Right lung (tissue), 5 donors: Measurements from ENCODE around the gene BGLAP. TPM values are rescaled to one million over a fixed set of nuclear protein-coding genes. Genes with fewer than 3 reads are reported as not detected.

Experiments
- DNase-seq, 2 donors: peaks; one replicate each; pipeline ENCODE4 v3.0.0-alpha.2; 2013
- polyA plus RNA-seq, 5 donors: library from polyadenylated mRNA; unstranded; fragments of 120-200 nt; gene quantifications; one replicate each; pipeline versions ENCODE4 v1.2.1 to v1.2.3, GENCODE V29; 2013; ENCODE audit warnings: inconsistent platforms in 1 of 5, low replicate concordance in 1 of 5; ENCODE audit not compliant: insufficient read length in 5 of 5, insufficient read depth in 1 of 5

Gene BGLAP
- polyA plus RNA-seq, 5 donors: 3.4 to 10.4 (median 6.5) TPM

DNA sequence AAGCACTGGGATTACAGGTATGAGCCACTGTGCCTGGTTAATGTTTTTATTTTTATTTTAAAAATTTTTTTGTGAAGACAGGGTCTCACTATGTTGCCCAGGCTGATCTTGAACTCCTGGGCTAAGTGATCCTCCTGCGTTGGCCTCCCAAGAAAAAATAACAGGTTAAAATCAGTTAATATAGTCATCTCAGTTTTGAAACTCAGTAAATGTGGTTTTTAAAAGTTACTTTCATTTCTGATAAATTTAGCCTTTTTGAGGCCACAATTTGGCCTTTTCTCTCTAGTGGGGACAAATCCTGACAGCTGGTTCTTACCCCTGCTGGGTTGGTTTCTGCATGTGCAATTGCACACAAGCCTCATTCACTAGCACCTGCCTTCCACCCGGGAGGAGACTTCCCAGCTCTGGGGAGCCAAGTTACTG, 15.9 kb upstream of the BGLAP start:
- no peak for DNase-seq

DNA sequence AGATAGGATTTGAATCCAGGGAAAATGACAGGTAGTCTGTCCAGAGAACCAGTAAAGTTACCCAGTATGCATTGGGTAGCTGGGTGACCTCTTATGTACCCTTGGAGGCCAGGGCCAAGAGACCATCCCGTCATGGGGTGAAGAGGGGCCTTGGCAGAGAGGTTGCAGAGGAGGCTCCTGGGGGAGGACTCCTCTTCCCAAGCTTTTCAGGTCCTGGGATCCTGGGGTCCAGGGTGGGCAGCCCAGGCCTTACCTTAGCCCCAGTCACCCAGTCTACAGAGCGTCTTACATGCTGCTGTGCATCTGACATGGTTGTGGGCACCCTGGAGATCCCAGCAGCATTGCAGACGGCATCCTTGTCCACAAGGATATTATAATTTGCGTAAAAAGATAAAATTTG, 15.2 kb upstream of the BGLAP start:
- no peak for DNase-seq

DNA sequence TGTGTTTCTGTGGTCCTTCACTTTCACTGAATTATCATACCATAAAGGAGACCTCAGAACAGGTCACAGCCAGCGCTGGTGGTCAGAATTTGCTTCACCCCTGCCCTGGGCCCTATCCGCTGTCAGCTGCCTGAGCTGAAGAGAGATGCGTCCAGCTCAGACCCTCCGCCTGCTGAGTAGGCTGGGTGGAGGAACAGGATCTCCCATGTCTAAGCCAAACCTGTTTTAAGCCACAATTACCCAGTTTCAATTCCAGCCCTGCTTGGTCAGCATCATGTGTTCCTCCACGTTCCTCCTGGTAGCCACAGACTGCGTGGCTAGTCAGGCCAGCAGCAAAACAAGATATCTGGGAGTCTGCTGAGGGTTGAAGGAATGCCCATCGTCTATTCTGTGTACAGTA, 13.5 kb upstream of the BGLAP start:
- no peak for DNase-seq

DNA sequence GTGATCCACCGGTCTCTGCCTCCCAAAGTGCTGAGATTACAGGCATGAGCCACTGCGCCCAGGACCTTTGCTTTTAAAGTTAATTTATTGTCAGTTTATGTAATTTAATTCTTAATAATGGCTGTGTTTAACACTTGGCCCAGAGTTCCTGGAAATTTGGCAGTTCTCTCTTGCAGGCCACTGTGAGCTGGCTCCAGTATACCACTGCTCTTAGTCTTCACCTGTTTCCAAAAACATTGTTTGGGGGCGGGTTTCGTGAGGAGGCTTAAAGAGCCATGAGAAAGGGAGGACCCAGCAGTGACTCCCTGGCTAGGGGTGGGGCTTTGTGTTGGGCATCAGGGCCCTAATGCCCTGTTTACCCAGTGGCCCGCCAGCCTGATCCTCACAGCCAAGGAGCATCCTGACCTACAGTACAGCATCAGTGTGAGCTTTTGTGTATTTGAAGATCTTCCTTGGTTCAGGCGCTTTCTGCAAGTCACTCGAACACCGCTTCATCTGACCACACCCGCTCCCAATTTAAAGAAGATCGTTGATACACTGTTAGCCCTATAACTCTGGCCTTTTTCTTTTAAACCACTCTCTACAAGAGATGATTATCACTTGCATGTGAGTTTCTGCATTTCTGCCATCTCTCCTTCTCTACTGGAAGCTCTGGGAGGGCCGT, 12.0 kb upstream of the BGLAP start:
- no peak for DNase-seq

DNA sequence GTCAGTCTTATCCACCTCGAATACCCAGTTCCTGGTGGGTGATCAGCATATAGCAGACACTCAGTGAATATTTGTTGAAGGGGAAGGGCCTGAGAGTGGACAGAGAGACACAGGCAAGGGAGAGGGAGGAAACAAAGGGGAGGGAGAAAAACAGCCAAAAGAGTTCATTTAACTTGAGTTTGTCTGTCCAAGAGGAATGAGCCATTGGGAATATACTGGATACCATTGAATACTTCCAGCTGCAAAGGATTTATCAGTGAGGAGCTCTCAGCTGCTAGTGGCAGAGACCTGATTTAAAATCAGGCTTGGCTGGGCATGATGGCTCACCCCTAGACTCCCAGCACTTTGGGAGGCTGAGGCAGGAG, 11.5 kb upstream of the BGLAP start:
- no peak for DNase-seq

DNA sequence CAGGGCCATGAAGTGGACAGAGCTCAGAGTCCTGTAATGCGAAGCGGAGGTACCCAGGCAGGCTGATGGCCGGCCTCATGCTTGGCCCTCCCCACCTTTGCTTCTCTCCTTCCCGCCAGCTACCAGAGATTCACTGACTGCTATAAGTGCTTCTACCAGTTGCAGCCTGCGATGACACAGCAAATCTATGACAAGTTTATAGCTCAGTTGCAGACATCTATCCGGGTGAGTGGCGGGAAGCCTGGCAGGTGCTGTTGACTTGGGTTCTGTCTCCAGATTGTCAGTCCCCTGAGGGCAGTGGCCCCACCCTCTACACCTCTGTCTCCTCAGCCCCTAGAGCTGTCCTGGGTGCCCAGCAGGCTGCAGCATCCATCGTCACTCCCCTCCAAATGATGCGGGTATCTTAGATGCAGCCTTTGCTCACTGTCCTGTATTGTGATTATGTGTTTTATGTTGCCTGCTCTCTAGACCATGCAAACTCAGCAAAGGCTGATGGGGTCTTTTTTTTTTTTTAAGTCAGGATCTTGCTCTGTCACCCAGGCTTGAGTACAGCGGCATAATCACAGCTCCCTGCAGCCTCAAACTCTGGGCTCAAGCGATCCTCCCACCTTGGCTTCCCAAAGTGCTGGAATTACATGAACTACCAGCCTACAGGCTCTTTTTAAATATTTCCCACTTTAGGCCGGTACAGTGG, 9.6 kb upstream of the BGLAP start:
- DNase-seq: no peak

DNA sequence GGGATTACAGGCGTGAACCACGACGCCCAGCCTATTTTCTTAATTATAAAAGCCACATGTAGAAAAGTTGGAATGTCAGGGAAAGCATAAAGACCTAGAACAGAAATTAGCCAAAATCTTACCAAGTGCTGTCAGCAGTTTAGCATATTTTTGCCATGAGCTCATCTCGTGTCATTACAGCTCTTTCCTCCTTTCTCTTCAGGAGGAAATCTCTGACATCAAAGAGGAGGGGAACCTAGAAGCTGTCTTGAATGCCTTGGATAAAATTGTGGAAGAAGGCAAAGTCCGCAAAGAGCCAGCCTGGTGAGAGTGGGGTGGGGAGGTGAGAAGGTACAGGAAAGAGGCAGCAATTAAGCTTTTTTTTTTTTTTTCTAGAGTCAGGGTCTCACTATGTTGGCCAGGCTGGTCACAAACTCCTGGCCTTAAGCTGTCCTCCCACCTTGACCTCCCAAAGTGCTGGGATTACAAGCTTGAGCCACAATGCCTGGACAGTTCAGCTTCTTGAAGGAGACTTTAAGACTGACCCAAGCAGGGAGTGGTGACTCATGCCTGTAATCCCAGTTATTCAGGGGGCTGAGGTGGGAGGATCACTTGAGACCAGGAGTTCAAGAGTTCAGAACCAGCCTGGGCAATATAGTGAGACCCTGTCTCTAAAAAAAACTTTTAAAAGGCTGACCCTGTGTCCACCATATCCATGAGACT, 8.4 kb upstream of the BGLAP start:
- DNase-seq: no peak

DNA sequence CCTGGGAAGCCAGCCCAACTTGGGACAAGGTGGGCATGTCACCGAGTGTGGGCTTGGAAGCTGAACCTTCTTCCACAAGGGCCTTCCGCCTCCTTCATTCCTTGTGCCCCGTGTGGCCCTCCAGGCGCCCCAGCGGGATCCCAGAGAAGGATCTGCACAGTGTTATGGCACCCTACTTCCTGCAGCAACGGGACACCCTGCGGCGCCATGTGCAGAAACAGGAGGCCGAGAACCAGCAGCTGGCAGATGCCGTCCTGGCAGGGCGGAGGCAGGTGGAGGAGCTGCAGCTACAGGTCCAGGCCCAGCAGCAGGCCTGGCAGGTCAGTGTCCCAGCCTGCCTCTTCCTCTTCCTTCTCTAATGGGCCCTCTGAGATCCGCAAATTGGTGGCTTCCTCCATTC, 5.8 kb upstream of the BGLAP start:
- DNase-seq: no peak

DNA sequence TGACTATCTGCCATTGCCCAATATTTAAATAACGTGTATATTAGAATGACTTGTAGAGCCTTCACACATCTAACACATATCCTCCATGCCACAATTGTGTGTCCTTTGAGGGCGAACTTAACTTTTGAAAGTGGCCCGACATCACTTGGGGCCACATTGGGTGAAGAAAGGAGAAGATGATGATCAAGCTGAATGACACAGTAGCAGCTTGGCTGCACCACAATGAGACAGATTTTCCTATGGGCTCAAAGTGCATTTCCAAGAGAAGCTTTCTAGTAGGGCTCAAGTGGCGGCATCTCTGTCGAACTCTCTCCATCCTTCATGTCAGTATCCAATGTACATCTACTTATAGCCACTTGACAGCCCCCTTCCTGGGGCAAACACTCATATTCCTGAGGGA, 3.7 kb upstream of the BGLAP start:
- DNase-seq: no peak

DNA sequence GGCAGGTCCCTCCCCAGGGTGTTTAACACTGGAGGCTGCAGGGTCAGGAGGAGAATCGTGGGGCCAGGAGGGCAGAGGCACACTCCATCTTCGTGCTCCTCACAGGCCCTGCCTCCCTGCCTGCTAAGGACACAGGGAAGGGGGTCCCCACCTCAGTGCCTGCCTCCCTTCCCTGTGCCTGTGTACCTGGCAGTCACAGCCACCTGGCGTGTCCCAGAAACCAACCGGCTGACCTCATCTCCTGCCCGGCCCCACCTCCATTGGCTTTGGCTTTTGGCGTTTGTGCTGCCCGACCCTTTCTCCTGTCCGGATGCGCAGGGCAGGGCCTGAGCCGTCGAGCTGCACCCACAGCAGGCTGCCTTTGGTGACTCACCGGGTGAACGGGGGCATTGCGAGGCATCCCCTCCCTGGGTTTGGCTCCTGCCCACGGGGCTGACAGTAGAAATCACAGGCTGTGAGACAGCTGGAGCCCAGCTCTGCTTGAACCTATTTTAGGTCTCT, 623 bp upstream of the BGLAP start:
- no peak for DNase-seq

DNA sequence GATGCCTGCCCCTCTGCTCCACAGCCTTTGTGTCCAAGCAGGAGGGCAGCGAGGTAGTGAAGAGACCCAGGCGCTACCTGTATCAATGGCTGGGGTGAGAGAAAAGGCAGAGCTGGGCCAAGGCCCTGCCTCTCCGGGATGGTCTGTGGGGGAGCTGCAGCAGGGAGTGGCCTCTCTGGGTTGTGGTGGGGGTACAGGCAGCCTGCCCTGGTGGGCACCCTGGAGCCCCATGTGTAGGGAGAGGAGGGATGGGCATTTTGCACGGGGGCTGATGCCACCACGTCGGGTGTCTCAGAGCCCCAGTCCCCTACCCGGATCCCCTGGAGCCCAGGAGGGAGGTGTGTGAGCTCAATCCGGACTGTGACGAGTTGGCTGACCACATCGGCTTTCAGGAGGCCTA, 754 bp downstream of the BGLAP start:
- no peak for DNase-seq

DNA sequence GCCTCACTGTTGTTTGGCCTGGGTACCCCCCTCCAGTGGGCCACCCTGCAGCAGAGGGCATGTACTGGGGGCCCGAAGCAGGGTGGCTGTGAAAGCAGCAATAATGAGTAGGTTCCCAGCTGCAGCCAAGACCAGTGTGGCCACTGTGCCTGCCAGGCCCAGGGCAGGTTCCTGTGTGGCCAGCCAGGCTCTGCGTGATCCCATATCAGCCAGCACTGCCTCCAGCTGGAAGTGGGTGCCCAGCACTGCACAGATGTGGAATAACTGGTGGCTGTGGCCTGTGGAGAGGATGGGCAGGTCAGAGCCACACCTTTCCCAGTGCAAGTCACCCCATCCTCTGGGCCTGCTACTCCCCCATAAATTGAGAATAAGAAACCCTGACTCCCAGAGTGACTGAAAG, 2.1 kb downstream of the BGLAP start:
- no peak for DNase-seq

DNA sequence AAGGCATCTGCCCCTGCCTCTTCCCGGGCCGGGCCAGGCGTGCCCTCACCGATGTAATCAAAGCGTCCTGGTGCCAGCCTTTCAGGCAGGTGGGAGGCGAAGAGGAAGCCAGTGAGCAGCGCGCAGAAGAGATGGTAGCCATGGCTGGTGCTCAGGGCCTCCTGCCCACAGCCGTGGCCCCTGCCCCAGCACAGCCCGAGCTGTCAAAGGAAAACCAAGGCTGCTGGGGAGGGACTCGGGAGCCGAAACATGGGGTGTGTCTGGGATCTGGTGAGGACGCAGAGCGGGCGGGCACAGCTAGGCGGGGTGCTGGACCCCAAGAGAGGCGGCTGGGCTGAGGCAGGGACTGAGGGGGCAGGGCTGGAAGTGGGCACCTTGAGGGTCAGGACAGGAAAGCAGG, 2.7 kb downstream of the BGLAP start:
- no peak for DNase-seq

DNA sequence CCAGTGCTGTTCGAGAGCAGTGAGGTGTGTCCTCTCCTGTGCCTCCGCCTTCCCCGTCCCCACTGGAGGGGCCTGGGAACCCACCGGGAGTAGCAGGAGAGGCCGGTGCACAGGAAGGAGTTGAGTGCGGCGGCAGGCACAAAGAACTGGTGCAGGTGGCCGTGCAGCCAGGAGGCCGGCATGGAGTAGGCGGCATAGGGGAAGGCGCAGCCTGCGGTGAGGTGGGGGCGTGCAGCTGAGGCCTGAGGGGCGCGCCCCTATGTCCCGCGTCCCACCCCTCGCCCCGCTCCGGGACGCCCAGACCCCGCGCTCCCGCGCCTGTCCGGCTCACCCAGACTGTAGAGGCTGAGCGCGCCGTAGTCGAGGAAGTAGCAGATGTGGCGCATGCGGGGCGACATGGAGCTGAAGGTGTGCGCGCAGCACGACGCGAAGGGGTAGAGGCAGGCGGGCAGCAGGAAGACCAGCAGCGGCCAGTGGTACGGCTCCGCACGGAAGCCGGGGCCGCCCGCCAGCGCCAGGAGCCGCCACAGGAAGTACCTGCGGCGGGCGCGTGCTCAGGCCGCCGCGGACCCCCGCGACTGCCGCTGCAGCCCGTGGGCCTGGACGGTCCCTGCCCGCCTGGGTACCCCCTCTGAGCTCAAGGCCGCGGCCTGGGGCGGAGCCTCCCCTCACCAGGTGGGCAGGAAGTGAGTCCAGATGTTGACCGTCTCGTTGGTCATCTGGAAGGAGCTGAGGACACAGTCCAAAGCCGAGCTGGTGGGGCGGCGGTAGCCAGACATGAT, 3.7 kb downstream of the BGLAP start:
- no peak for DNase-seq

DNA sequence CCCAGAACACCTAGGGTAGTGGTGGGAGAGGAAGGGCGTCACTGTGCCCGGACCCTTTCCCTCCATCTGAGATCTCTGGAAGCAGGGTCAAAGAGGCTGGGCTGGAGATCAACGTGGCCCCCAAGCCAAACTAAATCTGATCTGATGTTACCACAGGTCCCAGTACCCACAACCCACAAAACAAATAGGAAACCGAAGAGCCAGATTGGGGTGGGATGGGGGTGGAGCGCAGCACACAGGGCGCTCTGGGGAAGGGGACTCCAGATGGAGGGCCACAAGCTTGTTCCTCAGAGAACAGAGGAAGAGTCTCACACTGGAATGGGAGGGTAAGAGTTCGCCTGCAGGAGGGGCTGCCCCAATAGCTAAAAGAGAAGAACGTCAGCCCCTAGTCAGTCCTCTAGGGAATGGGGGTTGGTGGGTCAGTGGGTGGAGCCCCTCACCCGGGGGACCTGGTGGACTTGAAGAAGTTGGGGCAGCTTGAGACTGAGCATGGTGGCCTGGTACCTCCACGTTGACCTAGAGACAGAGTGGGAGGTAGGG, 4.3 kb downstream of the BGLAP start:
- DNase-seq: no peak

DNA sequence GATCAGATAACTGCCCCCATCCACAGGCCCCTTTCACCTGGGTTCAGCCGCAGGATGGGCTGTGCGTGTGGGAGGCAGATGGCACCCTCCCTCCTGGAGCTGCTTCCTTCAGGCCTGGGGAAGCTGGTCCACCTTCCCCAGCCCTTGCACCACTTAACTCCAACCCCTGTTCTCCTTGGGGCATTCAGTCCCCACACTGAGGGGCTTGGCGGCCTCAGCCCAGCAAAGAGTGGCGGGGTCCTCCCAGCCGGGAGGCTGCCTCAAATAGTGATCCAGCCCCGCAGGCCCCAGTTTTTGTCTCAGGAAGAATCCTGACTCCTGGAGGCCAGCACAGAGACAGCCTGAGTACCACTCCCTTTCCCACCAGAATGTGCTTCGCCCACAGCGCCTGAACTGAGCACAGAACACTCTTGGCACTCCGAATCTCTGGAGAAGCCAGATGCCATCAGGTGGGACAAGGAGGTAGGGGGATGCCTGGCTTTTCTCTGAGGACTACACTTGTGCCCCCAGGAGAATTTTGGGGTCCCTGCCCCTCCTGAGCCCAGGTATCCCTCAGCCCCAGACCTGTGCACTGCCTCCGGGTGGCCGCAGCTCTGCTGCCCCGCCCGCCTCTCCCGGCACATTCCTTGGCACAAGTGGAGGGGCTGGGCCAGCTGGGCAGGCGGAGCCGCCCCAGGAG, 4.9 kb downstream of the BGLAP start:
- no peak for DNase-seq

DNA sequence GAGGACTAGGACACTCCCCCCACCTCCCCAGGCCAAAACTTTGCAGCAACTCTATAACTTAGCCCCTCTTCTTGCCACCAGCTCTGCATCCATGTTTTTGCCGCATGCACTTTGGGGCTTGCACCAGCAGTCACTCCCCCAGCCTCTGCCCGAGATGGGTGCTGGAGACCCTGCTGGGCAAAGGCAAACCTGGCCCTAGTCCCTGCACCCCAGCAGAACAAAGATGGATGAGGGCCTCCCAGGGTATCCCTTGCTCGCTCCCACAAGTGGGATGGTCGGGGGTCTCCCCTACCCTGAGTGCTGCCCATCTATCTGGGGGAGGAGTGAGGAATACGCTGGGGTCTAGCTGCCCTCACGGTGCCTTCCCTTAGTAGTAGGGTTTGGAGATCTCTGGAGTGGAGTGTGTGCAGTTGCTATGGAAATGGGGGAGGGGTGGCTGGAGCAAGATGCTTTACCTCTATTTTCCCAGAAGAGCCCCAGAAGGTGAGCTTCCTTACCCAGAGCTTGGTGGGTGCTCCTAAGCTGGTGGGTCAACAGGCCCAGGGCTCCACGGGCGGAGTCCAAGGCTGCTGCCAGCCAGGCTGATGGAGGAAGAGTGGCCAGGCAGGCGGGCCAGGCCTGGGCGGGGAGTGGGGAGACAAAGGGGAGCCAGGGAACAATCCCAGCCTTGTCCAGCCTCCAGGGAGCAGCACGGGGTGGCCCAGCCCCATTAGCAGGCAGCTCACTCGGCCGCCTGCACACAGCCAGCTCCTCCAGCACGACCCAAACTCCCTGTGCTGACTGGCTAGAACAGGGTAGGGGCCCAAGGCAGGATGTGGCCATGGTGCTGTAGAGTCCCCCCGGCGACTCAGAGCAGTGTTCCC, 5.7 kb downstream of the BGLAP start, which contains the start of gene PAQR6:
Gene PAQR6, minus strand, starts transcription at position 597 of the 863 bp plus-strand sequence. CDS start 1,325 bp downstream, outside the sequence.
- no peak for DNase-seq

DNA sequence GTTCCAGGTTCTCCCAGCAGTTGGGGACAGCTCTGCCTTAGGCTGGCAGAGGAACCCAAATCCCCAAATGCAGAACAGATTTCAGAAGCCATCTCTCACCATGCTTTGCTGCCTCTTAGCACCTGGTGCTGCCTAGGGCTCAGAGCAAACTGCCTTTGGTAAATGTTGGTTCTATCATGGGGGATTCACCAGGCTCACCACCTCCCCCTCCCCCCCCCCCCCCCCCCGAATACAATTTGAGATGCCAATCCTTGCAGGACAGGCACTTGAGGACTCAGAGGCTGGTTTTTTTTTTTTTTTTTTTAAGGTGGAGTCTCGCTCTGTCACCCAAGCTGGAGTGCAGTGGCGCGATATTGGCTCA, 6.3 kb downstream of the BGLAP start:
- no peak for DNase-seq

DNA sequence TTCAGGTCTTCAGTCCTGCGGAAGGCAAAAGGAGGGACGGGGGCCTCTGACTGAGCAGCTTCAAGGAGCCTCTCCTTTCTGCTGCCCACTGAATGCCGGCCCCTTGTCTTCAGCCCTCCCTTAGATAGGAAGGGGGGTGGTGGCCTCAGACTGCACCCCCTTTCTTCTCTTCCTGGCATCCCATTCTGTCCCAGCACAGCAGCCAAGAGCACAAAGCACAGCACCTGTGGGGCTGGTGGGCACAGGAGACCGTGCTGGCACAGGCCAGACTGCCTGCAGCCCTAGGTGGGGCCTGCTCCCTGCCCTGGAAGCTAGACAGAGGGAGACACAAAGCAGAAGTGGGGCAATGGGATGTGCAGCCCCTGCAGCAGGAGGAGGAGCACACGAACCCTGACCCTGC, 7.6 kb downstream of the BGLAP start:
- no peak for DNase-seq

DNA sequence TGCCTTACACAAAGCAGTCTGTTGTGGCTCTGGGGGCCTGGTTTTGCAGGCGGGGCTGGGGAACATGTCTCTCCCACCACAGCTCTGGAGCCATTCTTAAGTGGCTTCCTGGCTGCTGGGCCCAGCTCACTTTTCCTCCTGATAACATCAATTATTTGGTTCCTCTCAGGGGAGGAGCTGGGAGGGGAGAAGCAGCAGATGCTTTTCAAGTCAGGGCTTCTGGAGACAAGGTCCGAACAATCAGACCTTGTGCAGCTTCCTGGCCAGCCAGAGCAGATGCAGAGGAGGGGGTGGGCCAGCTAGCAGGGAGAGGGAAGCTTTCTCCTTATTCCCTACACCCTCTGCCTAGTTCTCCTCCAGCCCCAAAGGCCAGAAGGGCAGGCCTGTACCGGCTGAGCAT, 9.5 kb downstream of the BGLAP start:
- DNase-seq: no peak
